K562 (cell line): ENCODE results near the gene LEPR. TPM values are rescaled to one million over a fixed set of nuclear protein-coding genes. Genes with fewer than 3 reads are reported as not detected.

ENCODE experiments used
- CREM ChIP-seq: IDR thresholded peaks from 2 replicates; pipeline ENCODE4 v1.6.1; 2014; ENCODE audit warnings: antibody characterized with exemption, low read depth
- CTBP1 ChIP-seq: fragments of 450-650 bp; IDR thresholded peaks from 2 replicates; pipeline ENCODE4 v1.6.1; 2016; ENCODE audit warnings: borderline replicate concordance
- FOXJ3 ChIP-seq: sonication (generic); formaldehyde crosslinking; IDR thresholded peaks from 2 replicates; pipeline ENCODE4 v1.4.0; 2020; ENCODE audit warnings: mild to moderate bottlenecking, missing genetic modification reagents
- FOXK2 ChIP-seq, 2 experiments: fragments of 450-650 bp; IDR thresholded peaks in 1 of 2; conservative IDR thresholded peaks in 1 of 2; 2 replicates each; pipeline ENCODE4 v1.6.1; 2016; ENCODE audit warnings: low read depth in 2 of 2, mild to moderate bottlenecking in 1 of 2
- TARDBP ChIP-seq: fragments of 450-650 bp; IDR thresholded peaks from 2 replicates; pipeline ENCODE4 v1.6.1; 2016
- polyA plus RNA-seq, 8 experiments: library from polyadenylated mRNA; depleted of rRNA in 4 of 8; stranded (reverse) in 5 of 8; unstranded in 3 of 8; fragments of >200 nt; fragmentation: Nextera tagmentation in 2 of 8; fragmentation: Illumina TruSeq in 1 of 8; extraction: Ambion mirVana in 2 of 8; extraction: Trizol in 1 of 8; gene quantifications; 2 replicates each; pipeline versions ENCODE4 v1.2.1 to v1.2.3, GENCODE V29; 2011 to 2014; ENCODE audit warnings: inconsistent platforms in 1 of 8, missing spikeins in 1 of 8
- total RNA-seq, 7 experiments: library from RNA; depleted of rRNA in 6 of 7; stranded (reverse); fragments of >200 nt in 6 of 7; fragmentation: Illumina TruSeq in 2 of 7; extraction: Trizol in 2 of 7; gene quantifications; 2 replicates each; pipeline versions ENCODE4 v1.2.1 to v1.2.3, GENCODE V29; 2011 to 2021; ENCODE audit warnings: low replicate concordance in 1 of 7
- TF ChIP-seq, protein P1 (sequence below): fragments of 450-650 bp; formaldehyde crosslinking; conservative IDR thresholded peaks from 2 replicates; pipeline ENCODE4 v1.4.0; 2022; ENCODE audit warnings: mild to moderate bottlenecking, missing genetic modification characterization
- TF ChIP-seq, protein P2 (sequence below): fragments of 450-650 bp; formaldehyde crosslinking; IDR thresholded peaks from 2 replicates; pipeline ENCODE4 v1.4.0; 2022; ENCODE audit warnings: missing genetic modification characterization
- TF ChIP-seq, protein P3 (sequence below): fragments of 450-650 bp; IDR thresholded peaks from 2 replicates; pipeline ENCODE4 v1.6.1; 2016; ENCODE audit warnings: antibody characterized with exemption
- TF ChIP-seq, protein P4 (sequence below): fragments of 250-450 bp; sonication (Bioruptor Pico); IDR thresholded peaks from 2 replicates; pipeline ENCODE4 v1.8.0; 2021; ENCODE audit warnings: borderline replicate concordance, mild to moderate bottlenecking, moderate library complexity; ENCODE audit not compliant: poor library complexity, severe bottlenecking

Gene LEPR
- total and polyA plus RNA-seq, 9 of the 15 experiments (the other 6 are each of a cell fraction or from before 2014, with no cell fraction given): 12.2 to 111 (median 43.1) TPM

DNA sequence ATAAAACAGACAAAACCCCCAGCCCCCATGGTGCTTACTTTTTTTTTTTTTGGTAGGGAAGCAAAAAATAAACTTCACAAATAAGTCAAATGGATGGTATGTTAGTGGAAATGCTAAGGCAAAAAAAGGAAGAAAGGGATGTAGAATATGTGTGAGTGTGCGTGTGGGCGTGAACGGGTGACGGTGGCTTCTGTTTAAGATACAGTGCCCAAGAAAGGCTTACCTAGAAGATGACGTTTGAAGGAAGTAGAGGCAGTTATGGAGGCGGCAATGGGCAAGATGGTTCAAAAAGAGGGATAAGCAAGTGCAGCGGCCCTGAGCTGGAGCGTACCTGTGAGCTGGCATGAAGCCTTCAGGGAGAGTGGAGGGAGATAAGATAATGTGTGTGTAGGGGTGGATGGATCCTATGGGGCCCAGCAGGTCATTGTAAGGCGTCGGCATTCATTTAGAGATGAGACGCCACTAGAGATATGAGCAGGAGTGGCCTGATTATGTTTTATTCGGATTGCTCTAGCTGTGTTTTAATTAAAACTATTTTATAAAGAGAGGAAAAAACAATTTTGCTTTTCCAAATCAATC is 19.9 kb downstream of the LEPR start (continued):
- TF ChIP-seq CREM (0 out of 2 replicates have a peak, but pooled peaks have one; percentile 15), FOXK2 (conservative IDR thresholded peaks at IDR 0.05 in 1 of 2, IDR thresholded peaks at IDR 0.05 in 1 of 2; ENCODE audit: low read depth in 2 of 2) (no peak), CTBP1 (peak; percentile 46; the same call in 1 of the 2 replicates), TARDBP (no peak), FOXJ3 (CRISPR knock-in tag) (no peak)
- TF ChIP-seq, protein P1, sequence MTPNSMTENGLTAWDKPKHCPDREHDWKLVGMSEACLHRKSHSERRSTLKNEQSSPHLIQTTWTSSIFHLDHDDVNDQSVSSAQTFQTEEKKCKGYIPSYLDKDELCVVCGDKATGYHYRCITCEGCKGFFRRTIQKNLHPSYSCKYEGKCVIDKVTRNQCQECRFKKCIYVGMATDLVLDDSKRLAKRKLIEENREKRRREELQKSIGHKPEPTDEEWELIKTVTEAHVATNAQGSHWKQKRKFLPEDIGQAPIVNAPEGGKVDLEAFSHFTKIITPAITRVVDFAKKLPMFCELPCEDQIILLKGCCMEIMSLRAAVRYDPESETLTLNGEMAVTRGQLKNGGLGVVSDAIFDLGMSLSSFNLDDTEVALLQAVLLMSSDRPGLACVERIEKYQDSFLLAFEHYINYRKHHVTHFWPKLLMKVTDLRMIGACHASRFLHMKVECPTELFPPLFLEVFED (CRISPR knock-in tag): 0 out of 2 replicates have a peak, but pooled peaks have one; percentile 23
- TF ChIP-seq, protein P2, sequence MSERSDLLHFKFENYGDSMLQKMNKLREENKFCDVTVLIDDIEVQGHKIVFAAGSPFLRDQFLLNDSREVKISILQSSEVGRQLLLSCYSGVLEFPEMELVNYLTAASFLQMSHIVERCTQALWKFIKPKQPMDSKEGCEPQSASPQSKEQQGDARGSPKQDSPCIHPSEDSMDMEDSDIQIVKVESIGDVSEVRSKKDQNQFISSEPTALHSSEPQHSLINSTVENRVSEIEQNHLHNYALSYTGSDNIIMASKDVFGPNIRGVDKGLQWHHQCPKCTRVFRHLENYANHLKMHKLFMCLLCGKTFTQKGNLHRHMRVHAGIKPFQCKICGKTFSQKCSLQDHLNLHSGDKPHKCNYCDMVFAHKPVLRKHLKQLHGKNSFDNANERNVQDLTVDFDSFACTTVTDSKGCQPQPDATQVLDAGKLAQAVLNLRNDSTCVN (CRISPR knock-in tag): peak; percentile 36; the same call in 1 of the 2 replicates
- TF ChIP-seq, protein P3, sequence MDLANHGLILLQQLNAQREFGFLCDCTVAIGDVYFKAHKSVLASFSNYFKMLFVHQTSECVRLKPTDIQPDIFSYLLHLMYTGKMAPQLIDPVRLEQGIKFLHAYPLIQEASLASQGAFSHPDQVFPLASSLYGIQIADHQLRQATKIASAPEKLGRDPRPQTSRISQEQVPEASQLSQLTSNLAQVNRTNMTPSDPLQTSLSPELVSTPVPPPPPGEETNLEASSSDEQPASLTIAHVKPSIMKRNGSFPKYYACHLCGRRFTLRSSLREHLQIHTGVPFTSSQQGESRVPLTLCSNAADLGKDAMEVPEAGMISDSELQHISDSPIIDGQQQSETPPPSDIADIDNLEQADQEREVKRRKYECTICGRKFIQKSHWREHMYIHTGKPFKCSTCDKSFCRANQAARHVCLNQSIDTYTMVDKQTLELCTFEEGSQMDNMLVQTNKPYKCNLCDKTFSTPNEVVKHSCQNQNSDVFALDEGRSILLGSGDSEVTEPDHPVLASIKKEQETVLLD: 0 out of 2 replicates have a peak, but pooled peaks have one; percentile 38
- TF ChIP-seq, protein P4, sequence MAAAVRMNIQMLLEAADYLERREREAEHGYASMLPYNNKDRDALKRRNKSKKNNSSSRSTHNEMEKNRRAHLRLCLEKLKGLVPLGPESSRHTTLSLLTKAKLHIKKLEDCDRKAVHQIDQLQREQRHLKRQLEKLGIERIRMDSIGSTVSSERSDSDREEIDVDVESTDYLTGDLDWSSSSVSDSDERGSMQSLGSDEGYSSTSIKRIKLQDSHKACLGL (CRISPR knock-in tag): no peak
